Bronchial epithelial cell (primary cell): ENCODE measurements around the gene ANKRD10. TPM values are rescaled to one million over a fixed set of nuclear protein-coding genes. Genes with fewer than 3 reads are reported as not detected.

ENCODE experiments used
- DNase-seq: peaks from one replicate; pipeline ENCODE4 v3.0.0-alpha.2; 2010; ENCODE audit warnings: low read depth
- FAIRE-seq: peaks from 2 replicates; lab custom pipeline; 2011; peaks lifted over from hg19 to GRCh38; lab: Jason Lieb, UNC
- H3K27me3 ChIP-seq: 2 replicates; pipeline ENCODE4 v1.5.1; 2011; ENCODE audit warnings: low read length; ENCODE audit not compliant: control insufficient read depth, insufficient read depth
- H3K36me3 ChIP-seq: 2 replicates; pipeline ENCODE4 v1.5.1; 2011; ENCODE audit warnings: low read length; ENCODE audit not compliant: control insufficient read depth, insufficient read depth
- H3K4me3 ChIP-seq: 2 replicates; pipeline ENCODE4 v1.5.1; 2011; ENCODE audit warnings: mild to moderate bottlenecking, low read depth, low read length, control low read depth
- total RNA-seq: library from RNA; depleted of rRNA; stranded (reverse); fragments of >200 nt; gene quantifications from 2 replicates; pipeline ENCODE4 v1.2.1, GENCODE V29; 2014
- TF ChIP-seq, protein P1 (sequence below): IDR thresholded peaks from 2 replicates; pipeline ENCODE4 v1.5.1; 2011; ENCODE audit warnings: mild to moderate bottlenecking, moderate library complexity, low read length, control low read depth, inconsistent platforms; ENCODE audit not compliant: insufficient read depth, severe bottlenecking

Gene ANKRD10
- total RNA-seq, 1 donor from 2014 or later, result 26.9 TPM

DNA sequence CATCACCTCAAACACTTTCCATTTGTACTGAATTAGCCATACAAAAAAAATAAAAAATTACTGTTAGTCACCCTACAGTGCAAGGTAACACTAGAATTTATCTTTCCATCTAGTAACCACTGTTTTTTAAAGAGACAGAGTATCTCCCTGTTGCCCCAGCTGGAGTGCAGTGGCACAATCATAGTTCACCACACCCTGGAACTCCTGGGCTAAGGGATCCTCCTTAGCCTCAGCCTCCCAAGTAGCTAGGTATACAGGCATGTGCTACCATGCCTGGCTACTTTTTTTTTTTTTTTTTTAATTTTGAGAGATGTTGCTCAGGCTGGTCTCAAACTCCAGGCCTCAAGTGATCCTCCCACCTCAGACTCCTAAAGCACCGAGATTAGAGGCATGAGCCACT is 17.9 kb downstream of the ANKRD10 start:
- H3K36me3 ChIP-seq, result peaks cover 1% of the 10 kb centered on the region
- DNase-seq, result no peak

DNA sequence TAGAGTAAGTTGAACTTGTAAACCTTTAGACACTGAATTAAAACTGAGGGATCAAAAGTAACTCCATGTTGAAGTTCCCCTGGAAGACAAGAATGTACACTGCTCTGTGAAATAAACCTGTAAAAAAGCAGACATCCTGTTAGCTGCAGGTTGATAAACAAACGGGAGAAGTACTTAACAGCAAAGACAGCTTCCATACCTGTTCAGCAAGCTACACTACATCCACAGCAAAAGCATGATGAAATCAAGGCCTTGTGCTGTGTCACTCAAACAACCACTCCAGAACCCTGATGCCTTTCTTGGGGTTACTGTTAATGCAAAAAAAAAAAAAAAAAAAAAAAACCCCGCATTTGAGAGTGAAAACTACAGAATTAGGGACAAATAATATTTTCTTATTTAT is 20.8 kb downstream of the ANKRD10 start:
- peak; percentile 13 for DNase-seq
- no peak for FAIRE-seq
- TF ChIP-seq, protein P1, sequence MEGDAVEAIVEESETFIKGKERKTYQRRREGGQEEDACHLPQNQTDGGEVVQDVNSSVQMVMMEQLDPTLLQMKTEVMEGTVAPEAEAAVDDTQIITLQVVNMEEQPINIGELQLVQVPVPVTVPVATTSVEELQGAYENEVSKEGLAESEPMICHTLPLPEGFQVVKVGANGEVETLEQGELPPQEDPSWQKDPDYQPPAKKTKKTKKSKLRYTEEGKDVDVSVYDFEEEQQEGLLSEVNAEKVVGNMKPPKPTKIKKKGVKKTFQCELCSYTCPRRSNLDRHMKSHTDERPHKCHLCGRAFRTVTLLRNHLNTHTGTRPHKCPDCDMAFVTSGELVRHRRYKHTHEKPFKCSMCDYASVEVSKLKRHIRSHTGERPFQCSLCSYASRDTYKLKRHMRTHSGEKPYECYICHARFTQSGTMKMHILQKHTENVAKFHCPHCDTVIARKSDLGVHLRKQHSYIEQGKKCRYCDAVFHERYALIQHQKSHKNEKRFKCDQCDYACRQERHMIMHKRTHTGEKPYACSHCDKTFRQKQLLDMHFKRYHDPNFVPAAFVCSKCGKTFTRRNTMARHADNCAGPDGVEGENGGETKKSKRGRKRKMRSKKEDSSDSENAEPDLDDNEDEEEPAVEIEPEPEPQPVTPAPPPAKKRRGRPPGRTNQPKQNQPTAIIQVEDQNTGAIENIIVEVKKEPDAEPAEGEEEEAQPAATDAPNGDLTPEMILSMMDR, result no peak
- Histone ChIP-seq H3K36me3 (peaks cover 1% of the 10 kb centered on the region), H3K27me3 (no peaks in the 10 kb centered on the region), H3K4me3 (no peak overlapping the region)

More for the DNA sequence above, 17.9 kb downstream of the ANKRD10 start:
- FAIRE-seq, result no peak
- no peak overlapping the region for H3K4me3 ChIP-seq
- TF ChIP-seq, protein P1, result no peak
- no peaks in the 10 kb centered on the region for H3K27me3 ChIP-seq

DNA sequence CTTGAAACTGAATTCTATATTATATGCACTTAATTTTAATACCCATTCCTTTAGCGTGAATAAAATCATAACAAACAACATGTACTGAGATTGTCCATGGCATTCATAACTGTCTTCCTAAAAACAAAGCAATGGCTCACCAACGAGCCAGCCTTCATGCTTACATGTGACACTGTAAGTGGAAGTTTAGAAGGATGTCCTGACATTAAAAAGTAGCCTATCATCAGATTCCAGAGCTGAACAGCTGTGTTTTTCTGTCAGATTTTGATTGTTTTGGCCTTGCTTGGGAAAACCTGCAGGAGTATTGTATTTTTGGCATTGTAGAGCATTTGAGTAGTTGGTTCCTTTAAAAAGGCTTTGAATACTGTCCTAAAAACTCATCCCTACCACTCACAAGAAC is 21.3 kb downstream of the ANKRD10 start:
- FAIRE-seq, result no peak
- no peaks in the 10 kb centered on the region for H3K27me3 ChIP-seq
- DNase-seq, result no peak
- H3K36me3 ChIP-seq, result peaks cover 1% of the 10 kb centered on the region
- TF ChIP-seq, protein P1, result no peak
- H3K4me3 ChIP-seq, result no peak overlapping the region

DNA sequence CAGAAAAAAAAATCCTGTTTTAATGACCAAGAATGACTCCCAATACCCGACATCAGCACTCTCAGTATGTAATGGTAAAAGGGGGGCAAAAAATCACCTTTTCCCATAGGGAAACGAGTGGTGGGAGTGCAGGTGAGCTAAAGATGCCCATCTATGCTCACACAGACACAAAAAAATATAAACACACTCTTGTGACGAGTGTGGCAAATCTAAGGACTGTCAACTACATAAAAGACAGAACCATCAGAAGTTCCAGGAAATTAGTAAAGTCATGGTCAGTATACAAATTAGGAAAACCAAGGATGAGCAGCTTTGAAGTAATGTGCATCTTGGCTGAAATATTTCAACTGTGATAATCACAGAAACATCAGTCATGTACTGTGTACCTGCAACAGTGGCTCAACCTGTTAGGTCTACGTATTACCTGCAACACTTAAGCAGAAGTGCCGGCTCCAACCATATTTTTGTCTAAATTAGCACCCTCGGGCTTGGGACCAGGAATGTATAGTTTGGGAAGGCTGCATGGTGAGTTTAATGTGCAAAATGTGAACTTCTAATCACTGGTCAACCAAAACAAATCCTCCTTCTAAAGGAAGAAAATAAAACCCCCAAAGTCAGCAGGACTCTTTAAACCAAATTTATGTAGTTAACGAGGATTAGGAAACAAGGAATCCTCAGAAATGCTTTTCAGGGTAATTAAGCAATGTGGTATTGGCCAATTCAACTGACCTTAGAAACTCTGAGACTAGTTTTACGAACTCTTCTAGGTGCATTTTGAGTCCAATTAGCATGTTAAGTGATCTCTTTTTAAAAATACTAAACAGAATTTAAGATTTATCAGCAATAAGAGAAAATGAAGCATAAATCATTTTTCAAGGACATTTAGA is 24.3 kb downstream of the ANKRD10 start:
- DNase-seq, result no peak
- TF ChIP-seq, protein P1, result no peak
- no peak for FAIRE-seq
- H3K4me3 ChIP-seq, result no peak overlapping the region
- H3K36me3 ChIP-seq, result peaks cover 1% of the 10 kb centered on the region
- no peaks in the 10 kb centered on the region for H3K27me3 ChIP-seq

DNA sequence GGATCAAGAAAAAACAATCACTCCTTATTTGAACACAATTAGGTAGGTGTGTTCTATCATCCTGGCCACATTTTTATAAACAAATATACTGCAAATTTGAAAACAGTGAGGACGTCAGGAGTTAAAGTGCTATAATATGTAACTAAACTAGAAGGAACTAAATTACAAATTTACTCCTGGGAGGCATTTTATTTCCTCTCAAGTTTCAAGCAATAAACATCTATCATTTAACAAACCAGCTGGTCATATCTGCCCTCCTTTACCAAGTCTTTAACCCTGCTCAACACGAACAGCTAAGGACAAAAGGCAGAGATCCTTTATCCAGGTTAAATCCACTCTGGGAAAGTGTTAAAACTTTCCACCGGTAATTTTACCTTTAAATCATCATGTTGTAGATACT is 26.5 kb downstream of the ANKRD10 start:
- Histone ChIP-seq H3K4me3 (no peak overlapping the region), H3K27me3 (no peaks in the 10 kb centered on the region), H3K36me3 (peaks cover 1% of the 10 kb centered on the region)
- DNase-seq (no peak), FAIRE-seq (no peak)
- TF ChIP-seq, protein P1, result no peak
